ENCODE results near the gene SEC24D. TPM values are rescaled to one million over a fixed set of nuclear protein-coding genes. Genes with fewer than 3 reads are reported as not detected.

Gene SEC24D
- total RNA-seq, 1 experiment from 2014 or later: 28.4 TPM

- Mint-ChIP-seq H3K27ac (ENCODE audit: unreplicated experiment) (no peak overlapping the region), H3K4me3 (ENCODE audit: low read depth, unreplicated experiment) (no peak overlapping the region), H3K4me1 (ENCODE audit: low read depth, unreplicated experiment) (no peaks in the 10 kb centered on the region), H3K9me3 (ENCODE audit: low read depth, unreplicated experiment) (no peaks in the 10 kb centered on the region), H3K27me3 (ENCODE audit: unreplicated experiment) (no peaks in the 10 kb centered on the region), H3K36me3 (ENCODE audit: insufficient read depth, unreplicated experiment) (peaks cover 5% of the 10 kb centered on the region)
- TF ChIP-seq, protein P1, sequence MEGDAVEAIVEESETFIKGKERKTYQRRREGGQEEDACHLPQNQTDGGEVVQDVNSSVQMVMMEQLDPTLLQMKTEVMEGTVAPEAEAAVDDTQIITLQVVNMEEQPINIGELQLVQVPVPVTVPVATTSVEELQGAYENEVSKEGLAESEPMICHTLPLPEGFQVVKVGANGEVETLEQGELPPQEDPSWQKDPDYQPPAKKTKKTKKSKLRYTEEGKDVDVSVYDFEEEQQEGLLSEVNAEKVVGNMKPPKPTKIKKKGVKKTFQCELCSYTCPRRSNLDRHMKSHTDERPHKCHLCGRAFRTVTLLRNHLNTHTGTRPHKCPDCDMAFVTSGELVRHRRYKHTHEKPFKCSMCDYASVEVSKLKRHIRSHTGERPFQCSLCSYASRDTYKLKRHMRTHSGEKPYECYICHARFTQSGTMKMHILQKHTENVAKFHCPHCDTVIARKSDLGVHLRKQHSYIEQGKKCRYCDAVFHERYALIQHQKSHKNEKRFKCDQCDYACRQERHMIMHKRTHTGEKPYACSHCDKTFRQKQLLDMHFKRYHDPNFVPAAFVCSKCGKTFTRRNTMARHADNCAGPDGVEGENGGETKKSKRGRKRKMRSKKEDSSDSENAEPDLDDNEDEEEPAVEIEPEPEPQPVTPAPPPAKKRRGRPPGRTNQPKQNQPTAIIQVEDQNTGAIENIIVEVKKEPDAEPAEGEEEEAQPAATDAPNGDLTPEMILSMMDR (IDR thresholded peaks at IDR 0.05; ENCODE audit: unreplicated experiment): no peak
- CTCF ChIA-PET: no interaction called here
- DNase-seq: no peak
- intact Hi-C loops (cut with micrococcal nuclease; ENCODE audit: unreplicated experiment): no loop called here
- no TSS peak for BruUV-seq (replicated peaks)
Observed at GRCh38 chr4:118761397-118762016, 74.4 kb downstream of the SEC24D start.

DNA sequence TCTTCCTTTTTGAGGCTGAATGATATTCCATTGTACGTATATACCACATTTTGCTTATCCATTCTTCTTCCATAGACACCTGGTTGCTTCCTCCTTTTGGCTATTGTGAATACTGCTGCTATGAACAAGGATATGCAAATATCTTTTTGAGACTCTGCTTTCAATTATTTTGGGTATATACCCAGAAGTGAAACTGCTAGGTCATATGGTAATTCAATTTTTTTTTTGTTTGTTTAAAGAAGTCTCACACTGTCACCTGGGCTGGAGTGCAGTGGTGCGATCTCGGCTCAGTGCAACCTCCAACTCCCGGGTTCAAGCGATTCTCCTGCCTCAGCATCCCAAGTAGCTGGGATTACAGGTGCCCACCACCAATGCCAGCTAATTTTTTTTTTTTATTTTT, 75.4 kb downstream of the SEC24D start:
- H3K27ac Mint-ChIP-seq (ENCODE audit: unreplicated experiment): no peak overlapping the region
- CTCF ChIA-PET: no interaction called here
- no TSS peak for BruUV-seq (replicated peaks)
- intact Hi-C loops (cut with micrococcal nuclease; ENCODE audit: unreplicated experiment): no loop called here
- H3K27me3 Mint-ChIP-seq (ENCODE audit: unreplicated experiment): no peaks in the 10 kb centered on the region
- H3K4me3 Mint-ChIP-seq (ENCODE audit: low read depth, unreplicated experiment): no peak overlapping the region
- no peak for DNase-seq
- TF ChIP-seq, protein P1 (IDR thresholded peaks at IDR 0.05; ENCODE audit: unreplicated experiment): no peak
- H3K9me3 Mint-ChIP-seq (ENCODE audit: low read depth, unreplicated experiment): no peaks in the 10 kb centered on the region
- no peaks in the 10 kb centered on the region for H3K4me1 Mint-ChIP-seq (ENCODE audit: low read depth, unreplicated experiment)
- H3K36me3 Mint-ChIP-seq (ENCODE audit: insufficient read depth, unreplicated experiment): no peaks in the 10 kb centered on the region

DNA sequence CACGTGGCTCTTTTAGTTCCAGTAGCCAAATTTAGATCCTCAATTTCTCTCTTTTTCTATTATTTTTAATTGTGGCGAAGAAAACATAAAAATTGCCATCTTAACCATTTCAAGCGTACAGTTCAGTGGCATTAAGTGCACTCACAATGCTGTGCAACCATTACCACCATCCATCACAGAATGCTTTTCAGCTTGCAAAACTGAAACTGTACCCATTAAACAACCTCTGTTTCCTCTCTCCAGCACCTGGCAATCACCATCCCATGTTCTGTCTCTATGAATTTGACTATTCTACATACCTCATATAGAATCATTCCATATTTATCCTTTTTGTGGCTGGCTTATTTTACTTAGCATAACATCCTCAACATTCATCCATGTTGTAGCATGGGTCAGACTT, 75.8 kb downstream of the SEC24D start:
- no TSS peak for BruUV-seq (replicated peaks)
- Mint-ChIP-seq H3K36me3 (ENCODE audit: insufficient read depth, unreplicated experiment) (no peaks in the 10 kb centered on the region), H3K27me3 (ENCODE audit: unreplicated experiment) (no peaks in the 10 kb centered on the region), H3K4me3 (ENCODE audit: low read depth, unreplicated experiment) (no peak overlapping the region), H3K27ac (ENCODE audit: unreplicated experiment) (no peak overlapping the region), H3K9me3 (ENCODE audit: low read depth, unreplicated experiment) (no peaks in the 10 kb centered on the region), H3K4me1 (ENCODE audit: low read depth, unreplicated experiment) (no peaks in the 10 kb centered on the region)
- TF ChIP-seq, protein P1 (IDR thresholded peaks at IDR 0.05; ENCODE audit: unreplicated experiment): no peak
- CTCF ChIA-PET: no interaction called here
- intact Hi-C loops (cut with micrococcal nuclease; ENCODE audit: unreplicated experiment): no loop called here
- DNase-seq: no peak

DNA sequence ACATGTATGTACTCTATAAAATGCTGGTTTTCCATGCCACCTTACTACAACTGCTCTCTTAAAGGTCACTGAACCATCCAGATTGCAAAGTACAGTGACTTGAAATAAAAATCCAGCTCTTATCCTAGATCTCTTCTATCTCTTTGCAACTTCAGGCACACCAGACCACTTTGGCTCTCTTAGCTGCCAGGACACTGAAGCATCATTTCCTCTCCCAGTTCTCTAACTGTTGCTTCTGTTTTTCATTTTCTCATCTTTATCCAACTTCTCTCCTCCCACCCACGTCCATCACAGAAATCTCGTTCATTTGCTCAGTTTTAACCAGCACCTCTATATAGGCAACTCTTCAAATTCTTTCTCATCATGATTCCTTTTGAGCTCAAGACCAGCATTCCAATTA, 76.4 kb downstream of the SEC24D start:
- TF ChIP-seq, protein P1 (IDR thresholded peaks at IDR 0.05; ENCODE audit: unreplicated experiment): no peak
- intact Hi-C loops (cut with micrococcal nuclease; ENCODE audit: unreplicated experiment): no loop called here
- no peaks in the 10 kb centered on the region for H3K9me3 Mint-ChIP-seq (ENCODE audit: low read depth, unreplicated experiment)
- BruUV-seq (replicated peaks): no TSS peak
- CTCF ChIA-PET: no interaction called here
- H3K27me3 Mint-ChIP-seq (ENCODE audit: unreplicated experiment): no peaks in the 10 kb centered on the region
- H3K36me3 Mint-ChIP-seq (ENCODE audit: insufficient read depth, unreplicated experiment): no peaks in the 10 kb centered on the region
- DNase-seq: no peak
- H3K27ac Mint-ChIP-seq (ENCODE audit: unreplicated experiment): no peak overlapping the region
- no peak overlapping the region for H3K4me3 Mint-ChIP-seq (ENCODE audit: low read depth, unreplicated experiment)
- no peaks in the 10 kb centered on the region for H3K4me1 Mint-ChIP-seq (ENCODE audit: low read depth, unreplicated experiment)

All from Calu3 (cell line).